Loucy (cell line): ENCODE measurements around the gene GPR26.

Source experiments
- CTCF ChIP-seq: fragments of 200-600 bp; sonication (generic); conservative IDR thresholded peaks from 2 replicates; pipeline ENCODE4 v1.5.1; 2014; ENCODE audit warnings: mild to moderate bottlenecking, antibody characterized with exemption, low read length
- EZH2phosphoT487 ChIP-seq: fragments of 200-600 bp; IDR thresholded peaks from 2 replicates; pipeline ENCODE4 v1.6.1; 2018; ENCODE audit warnings: antibody characterized with exemption, mild to moderate bottlenecking, moderate library complexity, borderline replicate concordance

GRCh38 chr10:123665491-123666286 lies 466 bp upstream of the GPR26 start:
- TF ChIP-seq CTCF (no peak), EZH2phosphoT487 (no peak)
